Measurements from ENCODE around the gene TBXT.

The TBXT gene

GRCh38 chr6:166109608-166110007 lies 58.0 kb downstream of the TBXT start:
- no peak for DNase-seq
